NK-92 (cell line): ENCODE results near the gene SGMS2.

Experiments
- DNase-seq: peaks from one replicate; lab custom pipeline; 2025; ENCODE audit not compliant: unreplicated experiment; lab: John Stamatoyannopoulos, UW

SGMS2 gene

GRCh38 chr4:107828315-107829090 is 3.8 kb downstream of the SGMS2 start:
- DNase-seq: no peak

DNA sequence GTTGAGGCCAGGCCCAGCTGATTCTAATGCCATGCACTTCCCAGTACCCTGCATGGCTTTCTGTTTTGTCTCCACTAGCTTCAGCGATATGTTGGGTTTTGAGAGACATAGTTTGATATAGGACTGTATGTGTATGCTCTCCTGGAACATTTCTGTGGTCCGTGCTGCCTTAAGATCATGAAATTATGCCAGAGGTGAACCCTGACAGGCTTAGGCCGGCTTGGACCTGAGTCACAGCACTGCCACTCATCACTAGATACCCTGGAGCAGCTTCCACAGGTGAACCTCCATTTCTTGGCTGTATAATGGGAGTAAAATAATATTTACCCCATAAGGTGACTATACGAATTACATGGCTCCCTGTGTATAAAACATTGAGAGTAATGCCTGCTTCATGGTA is 6.4 kb downstream of the SGMS2 start:
- no peak for DNase-seq

- no peak for DNase-seq
Measured at GRCh38 chr4:107832275-107832807, 7.6 kb downstream of the SGMS2 start.

- no peak for DNase-seq
Measured at GRCh38 chr4:107834241-107834794, 9.6 kb downstream of the SGMS2 start.

DNA sequence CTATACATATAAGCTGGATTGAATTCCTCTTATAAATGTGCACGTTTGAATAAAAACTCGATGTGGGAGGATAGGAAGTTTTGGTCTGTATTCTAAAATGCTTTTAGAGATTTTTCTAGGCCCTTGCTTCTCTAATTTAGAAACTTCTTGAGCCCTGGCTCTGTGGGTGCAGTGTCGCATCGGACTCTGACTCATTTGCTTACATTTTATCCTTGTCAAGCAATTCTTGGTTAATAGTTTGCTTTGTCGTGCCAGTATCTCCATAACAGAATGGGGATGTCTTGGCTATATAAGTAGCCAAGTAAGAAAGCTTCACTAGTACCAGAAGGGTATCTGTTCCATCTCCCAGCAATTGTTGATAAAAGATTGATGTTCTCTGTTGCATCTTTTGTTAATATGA is 10.7 kb downstream of the SGMS2 start:
- DNase-seq: no peak

- no peak for DNase-seq
Measured at GRCh38 chr4:107837317-107837716, 12.6 kb downstream of the SGMS2 start.

GRCh38 chr4:107837776-107838618 is 13.3 kb downstream of the SGMS2 start:
- DNase-seq: no peak

GRCh38 chr4:107838861-107839565 is 14.3 kb downstream of the SGMS2 start:
- no peak for DNase-seq

DNA sequence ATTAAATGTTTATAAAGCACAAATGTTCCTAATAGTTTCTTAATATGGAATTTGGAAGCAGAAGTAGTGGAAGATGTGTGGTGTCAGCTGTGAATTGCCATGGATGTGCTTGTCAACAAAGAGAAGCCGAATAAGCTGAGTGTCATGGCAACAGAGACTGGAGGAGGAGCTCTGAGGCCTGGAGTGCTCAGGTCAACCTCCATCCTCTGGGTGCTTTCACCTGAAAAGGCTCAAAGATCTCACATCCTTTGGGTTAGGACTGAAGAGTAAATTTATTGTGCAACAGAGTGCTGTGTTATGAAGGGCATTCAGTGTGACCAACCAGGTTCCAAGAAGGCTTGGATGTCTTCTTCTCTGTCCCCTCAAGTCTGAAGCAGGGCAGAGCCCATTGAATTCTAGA is 18.7 kb downstream of the SGMS2 start:
- DNase-seq: no peak

- no peak for DNase-seq
Measured at GRCh38 chr4:107845681-107846080, 20.9 kb downstream of the SGMS2 start.

GRCh38 chr4:107850438-107850837 is 25.7 kb downstream of the SGMS2 start:
- no peak for DNase-seq

DNA sequence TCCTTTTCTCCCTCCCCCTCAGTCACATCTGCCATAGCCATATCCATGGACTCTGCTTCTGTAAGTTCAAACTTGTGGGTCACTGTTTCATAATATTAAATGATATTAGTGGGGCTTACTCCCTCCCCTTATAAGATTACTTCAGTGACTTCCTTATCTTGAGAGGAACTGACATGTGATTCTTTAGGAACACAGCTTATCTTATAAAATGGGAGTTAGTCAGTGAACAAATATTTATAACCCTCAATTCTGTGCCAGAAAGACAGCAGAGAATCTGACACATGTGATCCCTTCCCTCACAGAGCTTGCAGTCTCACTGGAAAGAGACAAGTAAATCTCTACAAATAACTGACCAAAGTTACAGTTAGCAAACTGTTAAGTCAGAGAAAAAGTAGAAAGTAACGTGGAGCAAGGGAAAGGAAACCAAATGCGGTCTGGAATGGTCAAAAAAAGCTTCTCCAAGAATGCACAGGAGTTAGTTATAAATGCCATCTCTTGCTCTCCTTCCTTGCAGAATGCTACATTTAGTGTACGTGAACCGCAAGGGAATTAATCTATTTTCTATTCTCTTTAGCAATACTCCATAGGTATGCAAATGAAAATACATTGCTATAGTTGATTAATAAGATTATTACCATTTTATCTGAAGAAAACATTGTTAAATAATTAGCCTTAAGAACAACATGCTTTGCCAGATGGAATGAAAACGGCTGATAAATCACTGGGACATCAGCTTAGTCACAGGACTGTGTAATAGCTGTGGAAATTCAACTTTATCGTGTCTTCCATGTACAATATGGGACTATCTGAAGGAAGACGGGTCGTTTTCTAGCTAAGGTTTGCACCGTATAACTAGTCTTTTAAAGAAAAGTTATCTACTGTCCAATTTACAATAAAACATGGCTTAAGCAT is 29.0 kb downstream of the SGMS2 start:
- DNase-seq: no peak

GRCh38 chr4:107854356-107855022 is 29.8 kb downstream of the SGMS2 start:
- DNase-seq: no peak

- no peak for DNase-seq
Measured at GRCh38 chr4:107855723-107856122, 31.0 kb downstream of the SGMS2 start.

DNA sequence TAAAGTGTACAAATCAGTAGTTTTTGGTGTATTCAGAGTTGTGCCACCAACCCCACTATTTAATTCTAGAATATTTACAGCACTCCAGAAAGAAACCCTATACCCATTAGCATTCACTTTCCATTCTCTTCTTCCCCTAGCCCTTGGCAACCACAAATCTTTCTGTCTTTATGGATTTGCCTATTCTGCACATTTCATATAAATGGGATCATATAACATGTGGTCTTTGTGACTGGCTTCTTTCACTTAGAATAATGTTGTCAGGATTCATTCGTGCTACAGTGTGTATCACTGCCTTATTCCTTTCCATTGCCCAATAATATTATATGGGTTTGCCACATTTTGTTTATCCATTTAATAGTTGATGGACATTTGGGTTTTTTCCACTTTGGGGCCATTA is 32.2 kb downstream of the SGMS2 start:
- no peak for DNase-seq

DNA sequence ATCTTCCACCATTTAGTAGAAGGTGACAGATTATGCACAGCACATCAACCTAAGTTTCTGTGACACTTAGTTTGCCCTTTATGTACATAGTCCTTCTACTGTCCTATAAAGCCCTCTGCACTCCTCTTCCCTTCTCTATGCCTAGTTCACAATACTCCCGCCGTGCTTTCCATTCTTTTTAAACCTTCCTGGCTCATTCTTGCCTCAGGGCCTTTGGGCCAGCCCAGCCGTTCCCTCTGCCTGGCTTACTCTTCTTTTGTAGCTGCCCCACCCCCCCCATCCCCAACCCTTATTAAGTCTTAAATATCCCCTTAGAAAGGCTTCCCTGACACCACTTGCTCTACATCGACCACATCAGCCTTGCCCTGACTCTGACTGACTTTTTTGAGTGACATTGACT is 33.0 kb downstream of the SGMS2 start:
- DNase-seq: no peak

DNA sequence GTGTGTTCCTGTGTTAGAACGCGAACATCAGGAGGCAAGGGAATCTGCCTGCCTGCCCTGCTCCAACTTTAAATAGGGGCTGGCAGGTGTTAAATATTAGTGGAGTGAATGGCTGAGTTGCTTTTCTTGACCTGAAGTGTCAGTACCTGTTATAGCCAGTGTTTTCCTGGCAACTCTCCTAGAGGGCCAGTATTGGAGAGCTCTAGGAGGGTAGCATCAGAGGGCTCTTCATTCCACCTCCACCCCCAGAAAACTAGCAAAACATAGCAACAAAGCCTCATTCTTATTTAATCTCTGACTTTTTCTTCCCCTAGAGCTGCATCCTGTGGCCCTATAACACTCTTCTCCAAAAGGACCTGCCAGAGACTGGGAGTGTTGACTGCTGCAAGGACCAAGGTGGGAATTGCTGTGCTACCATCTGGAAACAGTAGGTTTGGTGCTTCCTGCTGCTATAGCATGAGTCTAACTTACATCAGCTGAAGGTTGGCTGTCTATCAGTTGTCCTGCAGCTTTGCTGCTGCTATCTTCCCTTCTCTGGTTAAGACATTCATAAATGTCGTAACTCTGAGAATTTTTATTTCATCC is 33.5 kb downstream of the SGMS2 start:
- no peak for DNase-seq

- DNase-seq: no peak
Measured at GRCh38 chr4:107862658-107863057, 37.9 kb downstream of the SGMS2 start.

GRCh38 chr4:107863416-107863815 is 38.7 kb downstream of the SGMS2 start:
- DNase-seq: no peak
